Fibroblast of lung (primary cell): ENCODE data around the gene NANOGP8.

Experiments
- CTCF ChIP-seq, 2 donors: IDR thresholded peaks in 1 of 2; conservative IDR thresholded peaks in 1 of 2; 1 replicate in 1 of 2; 2 replicates in 1 of 2; pipeline ENCODE4 v1.5.1; 2011 to 2012; ENCODE audit warnings: low read length in 2 of 2, control low read depth in 1 of 2, inconsistent platforms in 1 of 2, low read depth in 1 of 2, mild to moderate bottlenecking in 1 of 2
- EZH2 ChIP-seq: IDR thresholded peaks from 2 replicates; pipeline ENCODE4 v1.5.1; 2012; ENCODE audit warnings: low read length, control low read depth, mild to moderate bottlenecking; ENCODE audit errors: missing control alignments

GRCh38 chr15:35043373-35044095 lies 41.6 kb downstream of the NANOGP8 start:
- TF ChIP-seq CTCF (conservative IDR thresholded peaks at IDR 0.05 in 1 of 2, IDR thresholded peaks at IDR 0.05 in 1 of 2; ENCODE audit: low read depth in 1 of 2, low read length in 2 of 2), result no peak
- TF ChIP-seq EZH2, result no peak
